Small intestine (tissue), 7 donors: Measurements from ENCODE around the gene RCBTB2. TPM values are rescaled to one million over a fixed set of nuclear protein-coding genes. Genes with fewer than 3 reads are reported as not detected.

ENCODE experiments used
- DNase-seq, 2 donors: peaks; one replicate each; pipeline versions ENCODE4 v3.0.0 to v3.0.0-alpha.2; 2013
- FAIRE-seq: peaks from 2 replicates; lab custom pipeline; 2012; peaks lifted over from hg19 to GRCh38; lab: Jason Lieb, UNC
- H3K27ac ChIP-seq, 3 donors: one replicate each; pipeline ENCODE4 v1.5.1; 2013; ENCODE audit warnings: low read length in 2 of 3, mild to moderate bottlenecking in 2 of 3, control low read depth in 1 of 3, inconsistent platforms in 1 of 3, low read depth in 1 of 3, moderate library complexity in 1 of 3
- H3K27me3 ChIP-seq, 3 donors: one replicate each; pipeline ENCODE4 v1.6.1; 2013; ENCODE audit warnings: low read length in 3 of 3, inconsistent platforms in 1 of 3; ENCODE audit not compliant: control insufficient read depth in 3 of 3, insufficient read depth in 3 of 3
- H3K36me3 ChIP-seq, 3 donors: one replicate each; pipeline ENCODE4 v1.6.1; 2013; ENCODE audit warnings: low read length in 3 of 3, inconsistent platforms in 1 of 3, low read depth in 1 of 3, mild to moderate bottlenecking in 1 of 3, moderate library complexity in 1 of 3; ENCODE audit not compliant: control insufficient read depth in 3 of 3, insufficient read depth in 2 of 3
- H3K4me1 ChIP-seq, 3 donors: one replicate each; pipeline ENCODE4 v1.6.1; 2013; ENCODE audit warnings: low read length in 2 of 3, inconsistent platforms in 1 of 3, low read depth in 1 of 3, mild to moderate bottlenecking in 1 of 3, moderate library complexity in 1 of 3; ENCODE audit not compliant: control insufficient read depth in 3 of 3, insufficient read depth in 2 of 3
- H3K4me3 ChIP-seq, 3 donors: one replicate each; pipeline ENCODE4 v1.5.1; 2013; ENCODE audit warnings: low read length in 3 of 3, control low read depth in 1 of 3, inconsistent platforms in 1 of 3, low read depth in 1 of 3, mild to moderate bottlenecking in 1 of 3, moderate library complexity in 1 of 3
- H3K9me3 ChIP-seq, 2 donors: one replicate each; pipeline ENCODE4 v1.6.1; 2013; ENCODE audit warnings: low read depth in 1 of 2, low read length in 1 of 2; ENCODE audit not compliant: control insufficient read depth in 2 of 2, insufficient read depth in 1 of 2
- WGBS, 3 donors: extraction: QIAGEN DNeasy Blood & Tissue Kit; methylation state at CpG; one replicate each; pipeline ENCODE4 v1.1.7; 2013; 5-methylcytosine and 5-hydroxymethylcytosine counted together
- polyA plus RNA-seq, 4 donors: library from polyadenylated mRNA; stranded (reverse) in 3 of 4; unstranded in 1 of 4; fragments of 200-250 nt in 3 of 4; fragments of 120-200 nt in 1 of 4; gene quantifications; one replicate each; pipeline versions ENCODE4 v1.2.1 to v1.2.3, GENCODE V29; 2013
- donor health status: healthy with polysubstance abuse.
- donor health status: control.
- donor health status: control.
- donor health status: Bipolar disorder and iron deficiency.
- donor health status: healthy.

Gene RCBTB2
- polyA plus RNA-seq, 4 donors: 3.1 to 10.3 (median 6.2) TPM

DNA sequence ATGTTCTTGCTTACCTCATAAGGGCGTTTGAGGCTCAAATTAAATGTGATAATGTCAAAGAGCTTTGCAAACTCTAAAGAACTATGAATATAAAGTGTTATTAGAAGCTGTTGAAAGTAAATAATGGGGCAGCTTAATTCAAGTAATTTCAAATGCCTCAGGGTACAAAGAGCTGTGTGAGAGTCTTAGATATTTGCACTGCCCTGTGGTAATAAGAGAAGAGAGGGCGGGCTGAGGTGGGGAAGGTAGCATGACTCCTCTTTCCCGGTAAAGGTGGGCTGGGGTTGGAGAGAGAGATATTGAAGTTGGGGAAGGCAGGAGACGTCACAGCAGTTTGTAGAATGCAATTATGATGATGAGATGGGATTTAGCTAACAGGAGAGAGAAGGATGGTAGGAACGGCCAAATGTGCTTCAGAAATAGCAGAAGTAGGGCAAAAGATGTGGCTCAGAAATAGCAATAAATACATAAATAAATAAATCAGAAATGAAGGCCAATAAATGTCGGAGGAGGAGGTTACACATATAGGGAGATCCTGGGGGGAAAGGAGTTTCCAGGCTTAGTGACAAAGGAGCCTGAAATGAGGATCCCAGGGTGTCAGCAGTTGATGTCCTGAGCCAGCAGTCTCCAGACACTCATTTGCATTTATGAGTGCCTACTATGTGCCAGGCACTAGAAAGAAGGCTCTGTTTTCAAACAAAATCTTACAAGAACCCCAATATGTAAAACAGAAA is 35.7 kb upstream of the RCBTB2 start:
- no peak for DNase-seq
- Histone ChIP-seq H3K27ac (peak overlapping the region in 1 of 3 donors; percentile 56), H3K9me3 (no peaks in the 10 kb centered on the region), H3K4me3 (no peak overlapping the region), H3K27me3 (no peaks in the 10 kb centered on the region), H3K4me1 (no peaks in the 10 kb centered on the region), H3K36me3 (no peaks in the 10 kb centered on the region)
- 68 to 76% (median 74%) methylated on average over 6 of the region's 6 CpGs for WGBS, 3 donors
- FAIRE-seq: no peak

DNA sequence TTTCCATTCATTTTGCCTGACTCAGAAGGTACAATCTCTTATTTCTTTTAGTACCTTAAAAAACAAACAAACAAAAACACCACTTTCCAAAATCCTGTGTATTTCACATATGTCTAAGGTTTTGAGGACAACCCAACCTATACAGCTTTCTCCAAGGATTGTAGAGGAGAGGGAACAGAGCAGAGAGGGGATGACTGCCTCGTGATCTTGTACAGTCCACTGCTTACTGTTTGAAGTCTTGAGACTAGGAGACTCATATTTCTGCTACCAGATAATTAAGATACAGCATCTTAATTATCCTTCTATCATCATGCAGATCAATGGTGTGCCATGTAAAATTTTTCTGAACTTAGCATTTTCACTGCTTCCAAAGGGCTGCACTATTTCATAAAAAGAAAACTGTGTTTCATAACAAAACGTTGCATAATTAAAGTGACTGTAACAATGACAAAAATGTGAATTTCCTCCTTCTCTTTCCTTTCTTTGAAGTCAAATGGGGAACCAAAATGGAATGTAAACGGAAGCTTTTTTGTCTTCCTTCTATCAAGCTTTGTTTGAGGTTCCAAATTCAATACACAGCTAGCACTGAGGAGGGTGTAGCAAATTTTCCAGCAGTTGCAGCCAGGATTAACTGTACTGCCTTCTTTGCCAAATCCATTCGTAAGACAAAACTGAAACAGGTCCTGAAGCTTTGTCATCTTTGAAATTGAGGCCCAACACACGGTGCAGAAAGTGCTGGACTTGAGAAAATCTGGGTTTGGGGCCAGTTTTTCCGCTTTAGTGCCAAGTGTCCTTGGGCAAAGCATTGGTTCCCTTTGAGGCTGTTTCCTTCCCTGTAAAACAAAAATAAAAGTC is 34.9 kb upstream of the RCBTB2 start:
- no peak overlapping the region for H3K4me3 ChIP-seq
- DNase-seq (no peak), FAIRE-seq (no peak)
- peak overlapping the region in 1 of 3 donors; percentile 58 for H3K27ac ChIP-seq
- no peaks in the 10 kb centered on the region for H3K36me3 ChIP-seq
- 41 to 55% (median 53%) methylated on average over 6 of the region's 6 CpGs for WGBS, 3 donors
- no peaks in the 10 kb centered on the region for H3K9me3 ChIP-seq
- no peaks in the 10 kb centered on the region for H3K27me3 ChIP-seq
- H3K4me1 ChIP-seq: no peaks in the 10 kb centered on the region

DNA sequence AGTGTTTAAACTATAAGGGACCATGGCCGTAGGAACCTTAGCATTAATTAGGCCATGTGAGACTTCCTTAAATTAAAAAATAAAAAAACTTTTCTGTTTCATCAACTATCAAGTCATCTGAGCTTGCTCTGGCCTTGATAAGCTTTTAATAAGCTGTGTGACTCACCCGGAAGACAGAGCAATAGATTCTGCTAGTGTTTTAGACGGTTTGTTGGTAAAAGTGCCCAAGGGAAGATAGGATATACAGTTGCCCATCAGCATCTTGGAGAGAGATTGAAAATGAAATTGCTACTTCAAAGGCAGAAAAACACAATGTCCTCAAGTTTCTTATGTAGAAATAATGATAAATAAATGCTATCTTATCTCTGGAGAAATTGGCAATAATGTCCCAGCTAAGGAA is 31.2 kb upstream of the RCBTB2 start:
- 20 to 58% (median 38%) methylated on average over 3 of the region's 3 CpGs for WGBS, 3 donors
- Histone ChIP-seq H3K27me3 (no peaks in the 10 kb centered on the region), H3K4me1 (no peaks in the 10 kb centered on the region), H3K36me3 (no peaks in the 10 kb centered on the region), H3K27ac (no peak overlapping the region), H3K4me3 (no peak overlapping the region), H3K9me3 (no peaks in the 10 kb centered on the region)
- DNase-seq (no peak), FAIRE-seq (no peak)

DNA sequence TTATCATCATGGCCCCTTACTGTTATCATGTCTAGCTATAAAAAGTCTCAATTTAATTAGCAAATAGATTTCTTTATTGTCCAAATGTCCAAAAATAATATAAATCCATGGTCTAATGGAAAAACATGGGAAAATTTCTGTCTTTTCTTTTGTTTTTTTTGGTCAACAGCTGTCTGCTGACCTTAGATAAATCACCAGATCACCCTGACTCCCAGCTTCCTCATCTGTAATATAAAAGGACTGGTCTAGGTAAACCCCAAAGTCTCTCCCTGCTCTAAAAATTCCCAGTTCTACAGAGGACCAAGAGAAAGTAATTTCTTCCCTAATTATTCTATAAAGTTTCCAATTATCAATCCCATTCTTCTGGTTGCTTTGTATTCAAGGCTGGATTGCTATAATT is 30.7 kb upstream of the RCBTB2 start:
- no peaks in the 10 kb centered on the region for H3K36me3 ChIP-seq
- H3K4me3 ChIP-seq: no peak overlapping the region
- no peak for DNase-seq
- no peaks in the 10 kb centered on the region for H3K4me1 ChIP-seq
- H3K27ac ChIP-seq: no peak overlapping the region
- H3K27me3 ChIP-seq: no peaks in the 10 kb centered on the region
- no peaks in the 10 kb centered on the region for H3K9me3 ChIP-seq
- FAIRE-seq: no peak

DNA sequence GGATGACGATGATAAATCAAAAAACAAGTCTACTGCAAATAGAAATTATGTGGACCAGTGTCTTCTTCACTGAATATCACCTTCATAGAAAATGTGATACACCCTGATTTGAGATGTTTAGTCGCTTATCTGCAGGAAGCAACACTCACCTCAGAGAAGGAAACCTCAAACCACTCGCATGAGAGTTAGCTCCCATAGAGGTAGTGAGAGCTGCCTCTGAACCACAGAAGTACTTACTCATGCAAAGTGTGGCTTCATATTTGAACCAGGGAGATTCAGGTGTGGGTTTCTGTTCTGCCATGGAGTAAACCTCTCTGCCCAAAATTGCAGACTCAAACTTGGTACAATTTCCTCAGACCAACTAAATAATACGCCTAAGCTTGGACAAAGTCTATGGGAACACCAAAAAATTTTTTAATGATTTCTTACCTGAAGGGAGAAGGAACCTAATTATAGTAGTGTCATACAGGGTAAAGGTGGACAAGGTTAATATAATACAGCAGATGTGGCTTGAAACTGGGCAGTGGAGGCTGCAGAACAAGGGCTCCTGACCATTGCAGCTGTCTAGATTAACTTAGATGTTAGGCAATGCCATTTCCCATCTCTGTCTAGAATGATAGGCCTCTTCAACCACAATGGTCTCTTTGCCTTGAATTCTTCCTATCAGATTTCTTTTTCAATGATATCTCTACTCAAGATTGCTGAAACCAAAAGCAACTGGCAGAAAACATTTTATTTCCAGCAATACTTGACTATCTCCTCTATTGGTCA is 29.6 kb upstream of the RCBTB2 start:
- 62 to 83% (median 68%) methylated on average over 4 of the region's 4 CpGs for WGBS, 3 donors
- Histone ChIP-seq H3K4me1 (no peaks in the 10 kb centered on the region), H3K4me3 (no peak overlapping the region), H3K27ac (no peak overlapping the region), H3K9me3 (no peaks in the 10 kb centered on the region), H3K27me3 (no peaks in the 10 kb centered on the region), H3K36me3 (no peaks in the 10 kb centered on the region)
- DNase-seq (peak in 1 of 2 donors; percentile 65), FAIRE-seq (no peak)

DNA sequence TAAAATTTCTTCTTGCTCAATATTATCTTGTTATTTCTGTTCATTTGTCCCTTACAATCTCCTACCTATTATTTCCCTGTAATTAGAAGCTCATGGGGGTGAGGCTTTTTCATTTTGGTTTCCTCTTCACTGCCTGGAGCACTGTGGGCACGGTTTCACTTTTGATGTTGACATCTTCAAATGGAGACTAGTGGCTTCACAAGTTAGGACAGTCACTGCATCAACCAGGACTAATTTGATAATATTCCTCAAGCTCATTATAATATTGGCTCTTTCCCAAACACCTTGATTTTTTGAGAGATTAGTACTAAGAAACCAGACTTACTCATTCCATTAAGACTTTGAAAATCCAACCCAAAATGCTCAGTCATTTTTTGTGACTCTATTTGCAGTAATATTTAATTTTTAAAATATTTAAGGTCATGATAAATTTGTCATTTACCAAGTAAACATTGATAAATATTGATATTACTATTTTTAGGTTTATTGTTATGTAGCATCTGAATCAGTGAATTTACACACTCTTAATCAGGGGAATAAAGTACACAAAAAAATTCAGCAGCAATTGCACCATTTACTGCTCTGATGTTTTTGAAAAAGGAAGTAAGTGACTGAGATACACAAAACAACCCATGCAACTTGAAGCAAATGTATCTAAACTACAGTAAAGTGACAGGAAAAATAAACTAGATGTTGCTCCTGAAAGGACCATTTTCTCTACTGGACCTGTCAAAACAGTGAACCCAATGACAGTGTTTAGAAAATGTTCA is 28.8 kb upstream of the RCBTB2 start:
- no peak for FAIRE-seq
- H3K4me3 ChIP-seq: no peak overlapping the region
- WGBS, 3 donors: 43 to 59% (median 44%) methylated on average over 1 of the region's 1 CpG
- no peaks in the 10 kb centered on the region for H3K4me1 ChIP-seq
- H3K9me3 ChIP-seq: no peaks in the 10 kb centered on the region
- no peak for DNase-seq
- H3K27me3 ChIP-seq: no peaks in the 10 kb centered on the region
- no peaks in the 10 kb centered on the region for H3K36me3 ChIP-seq
- H3K27ac ChIP-seq: no peak overlapping the region

DNA sequence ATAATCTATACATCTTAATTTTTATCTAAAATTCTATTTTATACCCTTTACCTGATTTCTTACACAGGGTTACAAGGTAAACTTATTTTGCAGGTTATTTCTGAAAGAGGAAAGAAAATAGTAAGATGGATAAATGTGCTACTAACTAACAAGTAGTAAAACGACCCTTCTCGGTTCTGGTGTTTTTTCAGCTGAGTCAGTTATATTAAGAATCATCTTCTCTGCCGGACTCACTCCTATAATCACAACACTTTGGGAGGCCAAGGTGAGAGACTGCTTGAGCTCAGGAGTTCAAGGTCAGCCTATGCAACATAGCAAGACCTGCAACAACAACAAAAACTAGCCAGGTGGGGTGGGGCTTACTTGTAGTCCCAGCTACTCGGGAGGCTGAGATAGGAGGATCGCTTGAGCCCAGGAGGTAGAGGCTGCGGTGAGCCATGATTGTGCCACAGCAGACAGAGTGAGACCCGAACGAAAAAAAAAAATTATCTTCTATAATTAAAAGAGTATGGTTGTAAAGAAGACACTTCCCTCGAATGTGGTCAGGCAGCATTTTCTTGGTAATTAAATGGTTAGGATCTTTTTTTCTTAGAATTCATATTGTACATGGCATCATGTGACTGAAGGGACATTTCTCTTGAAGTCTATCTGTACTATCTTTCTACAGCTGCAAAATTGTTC is 27.9 kb upstream of the RCBTB2 start:
- Histone ChIP-seq H3K4me3 (no peak overlapping the region), H3K27me3 (no peaks in the 10 kb centered on the region), H3K9me3 (peaks cover 0 to 2% of the 10 kb centered on the region in 2 donors), H3K36me3 (no peaks in the 10 kb centered on the region), H3K27ac (no peak overlapping the region), H3K4me1 (no peaks in the 10 kb centered on the region)
- DNase-seq: no peak
- no peak for FAIRE-seq
- 82 to 87% (median 83%) methylated on average over 9 of the region's 9 CpGs for WGBS, 3 donors
